Stimulated activated CD4-positive, alpha-beta T cell treated with anti-CD3 and anti-CD28 coated beads, Interleukin-4, amount 100 ng/mL, for 48 hours (primary cell): ENCODE data around the gene LRRN2.

Experiments used
- DNase-seq, 2 donors: peaks; one replicate each; pipeline ENCODE4 v3.0.0-alpha.2; 2020; ENCODE audit warnings: low read depth in 2 of 2

The LRRN2 gene

DNA sequence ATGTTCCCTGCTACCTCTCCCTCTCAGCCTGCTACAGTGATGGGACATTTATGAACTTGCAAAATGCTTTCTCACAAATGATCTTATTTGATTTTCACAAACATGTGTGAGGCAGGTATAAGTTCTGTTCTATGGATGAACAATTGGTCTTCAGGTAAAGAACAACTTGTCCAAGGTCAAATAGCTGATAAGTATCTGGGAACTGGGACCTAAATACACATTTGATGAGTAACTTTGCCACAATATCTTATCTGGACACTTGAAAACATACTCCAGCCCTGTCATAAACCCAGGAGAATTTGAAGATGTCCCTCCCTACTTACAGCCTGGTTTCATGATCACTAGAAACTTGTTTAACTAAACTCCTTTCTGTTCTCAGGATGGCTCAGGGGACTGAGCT is 23.0 kb downstream of the LRRN2 start:
- no peak for DNase-seq

DNA sequence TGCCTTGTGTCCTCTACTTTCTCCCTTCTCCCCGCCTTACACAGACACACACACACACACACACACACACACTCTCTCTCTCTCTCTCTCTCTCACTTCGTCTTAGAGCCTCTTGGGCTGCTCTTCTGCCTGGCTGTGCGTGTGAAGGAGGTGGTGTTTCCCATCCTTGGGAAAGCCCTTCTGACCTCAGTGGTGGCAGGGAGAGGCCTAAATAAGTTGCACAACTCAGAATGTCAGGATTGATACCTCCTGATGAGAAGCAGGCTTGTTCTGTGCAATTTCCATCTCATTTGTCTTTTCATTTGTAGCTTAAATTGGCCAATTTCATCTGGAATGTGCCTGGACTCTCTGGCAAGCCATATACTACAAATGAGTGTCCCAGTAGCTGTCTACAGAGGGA is 25.0 kb downstream of the LRRN2 start:
- no peak for DNase-seq

DNA sequence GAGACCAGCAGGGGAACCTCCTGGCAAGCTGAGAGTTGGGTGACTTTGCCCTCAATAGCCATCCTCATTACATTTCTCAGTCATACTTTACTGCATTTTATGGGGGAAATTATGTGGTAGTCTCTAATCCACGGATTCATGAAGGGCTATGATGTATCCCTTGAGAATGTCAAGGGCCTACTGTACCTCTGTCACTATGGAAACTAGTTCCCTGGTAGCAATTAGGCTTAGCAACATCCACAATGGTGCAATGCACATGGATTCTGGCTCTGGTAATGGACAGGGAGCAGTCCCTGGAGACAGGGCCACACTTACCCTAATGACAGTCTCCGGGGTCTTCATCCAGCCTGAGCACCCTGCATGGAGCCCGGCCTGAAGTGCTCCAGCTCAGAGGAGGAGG is 26.5 kb downstream of the LRRN2 start:
- DNase-seq = no peak

DNA sequence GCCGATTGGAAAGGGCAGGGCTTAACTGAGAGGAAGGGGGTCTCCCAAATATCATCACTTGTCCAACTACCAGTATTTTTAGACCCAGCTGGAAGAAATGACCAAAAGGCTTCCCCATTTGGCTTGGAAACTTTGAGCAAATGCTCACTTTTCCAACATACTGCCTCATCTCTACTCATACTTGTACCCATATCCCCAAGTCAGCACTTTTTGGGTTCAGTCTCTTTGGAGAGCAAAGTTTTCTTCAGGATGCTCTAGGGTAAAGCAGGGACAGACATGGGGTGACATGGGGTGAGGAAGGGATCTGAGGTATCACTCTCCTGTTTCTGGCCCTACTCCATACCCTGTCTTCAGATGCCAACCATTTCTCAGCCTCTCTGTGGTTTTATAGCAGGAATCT is 27.2 kb downstream of the LRRN2 start:
- DNase-seq = no peak

DNA sequence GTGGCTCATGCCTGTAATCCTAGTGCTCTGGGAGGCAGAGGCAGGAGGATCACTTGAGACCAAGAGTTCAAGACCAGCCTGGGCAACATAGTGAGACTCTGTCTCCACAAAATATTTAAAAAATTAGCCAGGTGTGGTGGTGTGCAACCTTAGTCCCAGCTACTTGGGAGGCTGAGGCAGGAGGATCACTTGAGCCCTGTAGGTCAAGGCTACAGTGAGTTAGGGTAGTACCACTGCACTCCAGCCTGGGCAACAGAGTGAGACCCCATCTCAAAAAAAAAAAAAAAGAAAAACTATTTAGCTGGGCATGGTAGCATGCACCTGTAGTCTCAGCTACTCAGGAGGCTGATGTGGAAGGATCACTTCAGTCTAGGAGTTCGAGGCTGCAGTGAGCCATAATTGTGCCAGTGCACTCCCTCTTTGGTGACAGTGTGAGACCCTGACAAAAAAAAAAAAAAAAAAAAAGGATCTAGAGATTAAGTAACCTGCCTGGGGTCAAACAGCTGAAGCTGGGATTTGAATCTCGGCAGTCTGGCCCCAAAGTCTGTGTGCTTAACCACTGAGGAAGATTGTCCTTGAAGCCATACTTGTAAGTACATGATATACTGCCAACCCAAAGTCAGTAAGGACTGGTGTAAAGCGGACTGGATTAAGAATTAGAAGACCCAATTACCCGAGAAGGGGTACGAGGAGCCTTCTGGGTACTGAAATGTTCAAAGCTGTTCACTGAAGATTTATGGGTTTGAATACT is 31.8 kb downstream of the LRRN2 start:
- no peak for DNase-seq

DNA sequence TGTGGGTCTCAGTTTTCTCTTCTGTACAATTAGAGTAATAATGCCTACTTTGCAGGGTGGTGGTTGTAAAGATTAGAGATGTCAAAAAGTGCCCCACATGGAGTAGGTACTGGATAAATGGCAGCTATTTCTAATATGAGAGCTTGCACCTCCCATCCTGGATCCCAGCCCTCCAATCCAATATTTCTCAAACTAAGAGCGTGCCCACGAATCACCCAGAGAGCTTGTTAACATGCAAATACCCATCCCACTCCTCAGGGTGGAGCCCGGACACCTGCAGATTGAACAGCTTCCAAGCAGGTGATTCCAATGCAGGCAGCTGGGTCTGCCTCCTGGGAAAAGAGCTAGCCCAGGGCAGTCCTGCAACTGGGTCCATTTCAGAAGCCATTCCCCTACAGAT is 33.0 kb downstream of the LRRN2 start:
- no peak for DNase-seq

DNA sequence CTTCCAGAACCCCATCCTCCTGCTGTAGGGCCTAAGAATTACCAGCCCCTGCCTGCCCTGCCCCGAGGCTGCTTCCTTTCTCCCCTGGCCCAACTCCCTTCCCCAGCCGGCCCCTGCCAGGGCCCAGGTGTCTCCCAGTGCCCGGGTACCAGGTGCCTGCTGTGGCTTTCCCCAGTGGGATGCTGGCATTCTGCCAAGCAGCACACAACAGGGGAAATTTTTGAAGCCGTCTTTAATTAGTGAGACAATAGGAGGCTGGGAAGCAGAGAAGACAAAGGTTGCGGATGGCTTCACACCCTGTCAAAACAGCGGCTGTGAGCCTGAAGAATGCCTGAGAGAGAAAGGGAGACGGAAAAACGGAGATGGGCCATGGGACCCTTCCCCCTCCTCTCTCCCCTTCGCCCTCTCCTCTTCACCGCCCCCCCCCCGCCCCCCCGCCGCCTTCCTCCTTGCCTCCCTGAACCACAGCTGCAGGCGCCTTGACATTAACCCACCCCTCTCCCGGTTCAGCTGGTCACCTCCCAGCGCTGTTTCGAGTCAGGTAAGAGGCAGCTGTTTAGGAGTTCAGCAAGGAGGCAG is 33.6 kb downstream of the LRRN2 start:
- DNase-seq = no peak

DNA sequence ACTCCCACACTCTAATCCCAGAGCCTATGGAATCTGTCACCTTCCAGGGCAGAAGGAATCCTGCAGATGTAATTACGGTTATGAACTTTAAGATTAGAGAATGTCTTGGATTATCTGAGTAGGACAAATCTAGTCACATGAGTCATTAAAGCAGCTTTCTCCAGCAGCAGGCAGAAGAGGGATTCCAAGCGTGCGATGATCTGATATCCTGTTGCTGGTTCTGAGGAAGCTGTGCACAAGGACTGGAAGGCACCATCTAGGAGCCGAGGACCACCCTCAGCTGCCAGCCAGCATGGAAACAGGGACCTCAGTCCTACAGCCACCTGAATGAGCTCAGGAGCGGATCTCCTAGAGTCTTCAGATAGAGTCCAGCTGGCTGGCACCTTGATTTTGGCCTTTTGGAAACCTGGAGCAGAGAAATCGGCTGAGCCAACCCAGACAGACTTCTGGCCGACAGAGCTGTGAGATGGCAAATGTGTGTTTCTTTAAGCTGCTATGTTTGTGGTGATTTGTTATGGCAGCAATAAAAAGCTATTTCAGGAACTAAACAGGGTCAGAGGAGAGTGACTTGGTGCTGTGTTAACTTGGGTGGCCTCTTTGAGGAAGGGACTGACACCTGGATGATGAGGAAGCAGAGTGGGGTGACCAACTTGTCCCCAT is 34.5 kb downstream of the LRRN2 start:
- DNase-seq = no peak

DNA sequence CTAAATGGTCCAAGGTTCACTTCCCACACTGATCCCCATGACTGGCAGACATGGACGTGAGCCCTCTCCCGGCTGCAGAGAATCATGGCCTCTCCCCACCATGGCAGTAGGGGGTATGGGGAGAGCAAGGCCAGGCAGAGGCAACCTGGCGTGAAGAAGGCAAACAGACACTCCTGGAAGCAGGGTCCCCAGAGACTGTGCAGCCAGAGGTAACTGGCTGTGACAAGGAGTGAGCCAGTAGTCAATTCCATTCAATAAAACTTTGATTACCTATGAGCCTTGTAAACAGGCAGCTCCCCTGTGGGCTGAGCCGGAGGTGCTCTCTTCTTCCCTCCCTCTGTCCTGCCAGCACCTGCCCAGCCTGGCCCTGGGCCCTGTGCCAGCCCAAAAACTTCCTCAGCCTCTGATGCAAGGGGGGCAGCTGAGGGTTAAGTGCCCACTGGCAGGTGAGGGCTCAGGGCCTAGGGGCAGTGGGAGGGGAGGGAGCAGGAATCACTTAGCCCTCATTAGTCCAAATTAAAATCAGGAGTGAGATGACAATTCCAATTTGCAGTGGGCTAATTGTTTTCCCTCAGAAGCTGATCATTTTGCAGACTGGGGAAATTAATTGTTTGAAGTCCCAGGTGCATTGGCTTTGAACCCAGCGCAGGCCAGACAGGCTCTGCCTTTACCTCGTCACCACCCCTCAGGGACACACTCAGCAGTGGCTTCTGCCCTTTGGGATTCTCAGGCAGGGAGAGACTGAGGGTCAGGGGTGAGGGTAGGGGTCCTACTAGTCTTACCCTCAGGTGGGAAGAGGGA is 35.6 kb downstream of the LRRN2 start:
- DNase-seq = no peak

DNA sequence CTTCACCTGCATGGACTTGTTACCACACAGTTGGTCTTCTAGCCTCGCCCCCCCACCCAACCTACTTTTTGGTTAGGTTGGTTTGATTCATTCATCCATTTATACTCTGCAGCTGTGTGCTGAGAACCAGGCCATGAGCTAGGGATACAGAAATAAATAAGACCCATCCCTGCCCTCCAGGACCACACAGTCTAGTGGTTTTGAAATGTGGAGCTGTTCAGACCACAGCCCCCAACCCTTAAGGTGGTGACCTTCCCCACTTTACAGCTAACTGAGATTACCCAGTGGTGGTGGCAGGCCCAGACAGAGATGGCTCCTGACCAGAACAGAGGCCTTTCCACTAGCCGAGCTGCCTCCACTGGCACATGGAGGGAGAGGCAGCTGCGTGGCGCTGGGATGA is 37.0 kb downstream of the LRRN2 start:
- DNase-seq = no peak

DNA sequence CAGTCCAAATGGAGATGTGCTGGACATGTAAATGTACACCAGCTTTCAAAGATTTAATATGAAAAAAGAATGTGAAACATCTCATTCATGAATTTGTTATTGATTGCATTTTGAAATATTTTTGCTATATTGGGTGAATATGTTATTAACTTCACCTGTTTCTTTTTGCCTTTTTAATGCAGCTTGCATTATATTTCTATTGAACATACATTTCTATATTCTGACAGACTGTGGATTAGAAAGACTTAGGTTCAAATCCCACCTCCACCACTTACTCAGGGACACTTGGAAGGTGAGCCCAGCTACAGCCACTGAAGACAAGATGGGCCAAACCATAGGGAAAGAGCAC is 37.8 kb downstream of the LRRN2 start:
- DNase-seq = no peak

DNA sequence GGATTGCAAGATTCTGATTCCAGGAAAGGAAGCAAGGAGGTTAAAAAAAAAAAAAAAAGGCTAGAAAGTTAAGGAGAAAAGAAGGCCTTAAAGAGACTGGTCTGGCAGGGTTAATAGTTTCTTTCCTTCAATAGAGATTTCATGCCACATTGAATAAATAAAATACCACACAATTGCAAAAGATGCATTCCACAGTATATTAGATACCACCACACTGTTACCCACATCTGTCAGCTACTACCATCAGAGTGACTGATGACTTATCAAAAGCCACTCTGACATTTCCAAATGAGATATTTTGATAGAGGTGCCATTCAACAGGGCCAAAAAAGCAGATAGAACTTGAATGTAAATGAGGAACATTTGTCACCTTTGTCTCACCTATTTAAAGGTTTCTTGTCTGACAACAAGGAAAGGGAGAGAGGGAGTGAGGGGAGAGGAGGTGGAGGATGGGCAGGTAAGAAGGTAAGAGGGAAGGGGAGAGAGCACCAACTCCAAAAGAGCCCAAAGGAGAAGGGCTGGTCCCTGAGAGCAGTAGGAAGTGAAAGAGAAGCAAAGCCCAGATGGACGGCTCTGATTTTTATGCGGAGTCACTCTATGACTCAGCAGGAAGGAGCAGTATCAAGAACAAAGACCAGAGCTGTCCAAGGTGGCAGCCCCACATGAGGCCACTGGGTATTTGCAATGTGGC is 38.3 kb downstream of the LRRN2 start:
- DNase-seq = no peak

DNA sequence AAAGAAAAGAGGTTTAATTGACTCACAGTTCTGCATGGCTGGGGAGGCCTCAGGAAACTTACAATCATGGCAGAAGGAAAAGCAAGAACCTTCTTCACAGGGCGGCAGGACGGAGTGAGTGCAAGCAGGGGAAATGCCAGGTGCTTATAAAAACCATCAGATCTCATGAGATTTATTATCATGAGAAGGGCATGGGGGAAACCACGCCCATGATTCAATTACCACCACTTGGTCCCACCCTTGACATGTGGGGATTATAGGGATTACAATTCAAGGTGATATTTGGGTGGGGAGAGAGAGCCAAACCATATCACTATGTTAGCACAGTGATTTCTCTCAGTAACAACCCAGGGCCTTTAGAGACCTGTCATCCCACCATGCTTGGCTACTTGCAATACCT is 39.9 kb downstream of the LRRN2 start:
- DNase-seq = no peak

DNA sequence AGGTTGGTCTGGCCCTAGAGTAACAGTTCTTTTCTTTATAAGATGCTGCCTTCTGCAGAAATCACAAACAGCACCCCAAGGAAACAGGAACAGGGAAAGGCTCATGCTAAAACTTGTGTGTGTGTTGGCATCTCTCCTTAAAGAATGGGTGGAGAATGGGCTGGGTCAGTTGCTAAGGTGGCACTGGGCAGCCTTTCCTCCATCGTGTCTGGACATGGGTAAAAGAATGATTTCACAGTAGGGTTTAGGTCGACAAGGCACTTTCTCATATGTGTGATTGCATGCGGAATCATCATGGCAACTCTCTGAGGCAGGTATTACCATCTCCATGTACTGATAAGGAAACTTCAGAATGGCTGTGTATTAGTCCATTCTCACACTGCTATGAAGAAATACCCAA is 40.3 kb downstream of the LRRN2 start:
- DNase-seq = no peak

DNA sequence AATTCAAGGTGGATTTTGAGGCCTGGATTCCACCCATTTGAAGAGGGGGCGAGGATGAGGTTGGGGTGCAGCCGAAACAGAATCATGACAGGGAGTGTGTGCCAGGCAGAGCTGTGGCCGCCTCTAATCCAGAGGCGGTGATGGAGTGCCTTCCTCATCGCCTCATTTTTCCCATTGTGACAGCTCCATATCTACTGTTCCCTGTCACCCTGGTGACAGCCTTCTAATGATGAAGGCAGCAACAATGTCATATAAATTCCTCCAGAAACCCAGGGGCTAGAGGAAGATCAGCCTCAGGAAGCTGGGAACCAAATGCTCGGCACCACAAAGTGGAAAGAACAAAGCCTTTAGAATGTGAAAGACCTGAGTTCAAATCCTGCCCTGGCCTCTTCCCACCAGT is 42.0 kb downstream of the LRRN2 start:
- no peak for DNase-seq

DNA sequence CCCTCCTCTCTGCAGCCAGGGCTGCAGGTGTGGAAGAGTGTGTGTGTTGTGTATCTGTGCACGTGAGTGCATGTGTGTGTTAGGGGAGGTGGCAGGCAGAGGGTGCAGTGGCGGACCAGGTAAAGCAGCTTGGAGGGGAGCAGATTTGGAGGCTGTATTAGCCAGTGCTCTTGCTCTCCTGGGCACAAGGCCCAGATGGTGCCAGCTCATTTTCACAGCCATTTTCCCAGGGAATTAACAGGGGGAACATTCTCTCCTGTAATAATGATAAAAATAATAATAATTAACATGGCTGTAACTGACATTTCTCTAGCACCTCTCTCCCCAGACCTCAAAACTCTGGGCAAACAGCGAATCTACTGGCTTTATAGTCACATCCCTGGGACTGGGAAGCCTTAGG is 43.6 kb downstream of the LRRN2 start:
- DNase-seq = no peak

DNA sequence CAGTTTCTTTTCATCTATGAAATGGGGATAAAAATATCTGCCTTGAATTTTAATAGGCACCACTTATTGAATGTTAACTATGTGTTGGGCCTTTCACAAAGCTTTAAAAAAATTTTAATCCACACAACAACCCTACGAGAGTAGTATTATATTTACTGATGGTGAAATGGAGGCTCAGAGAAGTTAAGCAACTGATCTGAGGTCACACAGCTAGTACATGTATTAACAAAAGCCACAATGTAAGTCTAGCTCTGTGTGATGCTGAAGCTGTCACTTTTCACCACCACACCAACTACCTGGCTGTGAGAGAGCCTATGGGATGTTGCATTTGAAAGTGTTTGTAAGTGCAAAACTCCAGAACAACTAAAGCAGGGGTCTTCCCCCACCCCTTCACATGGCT is 44.1 kb downstream of the LRRN2 start:
- no peak for DNase-seq

DNA sequence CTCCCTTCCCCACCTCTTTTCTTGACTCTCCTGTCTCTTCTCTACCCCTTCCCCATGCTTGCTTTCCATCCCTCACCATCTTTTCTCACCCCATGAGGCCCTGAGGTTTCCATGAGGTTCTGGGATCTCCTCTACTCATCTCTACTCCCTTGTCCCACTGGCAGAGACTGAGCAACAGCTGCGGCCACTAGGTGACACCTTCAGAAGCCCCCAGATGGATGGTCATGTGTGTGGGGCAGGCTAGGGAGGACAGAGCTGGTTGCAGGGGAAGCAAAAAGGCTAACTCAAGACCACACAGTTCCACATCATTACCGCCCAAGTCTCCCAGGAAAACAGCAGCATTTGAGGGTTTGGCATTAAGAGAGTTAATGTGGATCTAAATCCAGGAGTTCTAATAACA is 45.0 kb downstream of the LRRN2 start:
- DNase-seq = no peak

DNA sequence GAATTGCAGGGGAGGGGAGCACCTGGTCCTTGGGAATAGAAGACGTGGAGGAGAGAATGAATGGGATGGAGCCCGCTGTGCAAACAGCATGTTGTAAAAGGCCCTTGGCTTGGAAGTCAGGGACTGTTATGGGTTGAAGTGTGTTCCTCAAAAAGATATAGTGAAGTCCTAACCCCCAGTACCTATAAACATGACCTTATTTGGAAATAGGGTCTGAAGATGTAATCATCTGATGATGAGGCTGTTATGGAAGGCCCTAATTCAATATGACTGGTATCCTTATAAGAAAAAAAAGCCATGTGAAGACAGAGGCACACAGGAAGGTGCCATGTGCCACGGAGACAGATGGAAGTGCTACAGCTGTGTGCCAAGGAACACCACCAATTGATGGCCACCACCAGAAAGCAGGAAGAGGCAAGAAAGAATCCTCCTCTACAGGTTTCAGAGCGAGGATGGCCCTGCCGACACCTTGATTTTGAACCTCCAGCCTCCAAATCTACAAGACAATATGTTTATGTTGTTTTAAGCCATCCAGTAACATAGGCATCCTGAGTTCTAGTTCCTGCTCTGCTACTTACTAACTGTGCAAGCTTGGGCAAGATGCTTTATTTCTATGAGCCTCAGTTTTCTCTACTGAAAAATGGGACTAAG is 51.2 kb downstream of the LRRN2 start:
- DNase-seq = no peak

DNA sequence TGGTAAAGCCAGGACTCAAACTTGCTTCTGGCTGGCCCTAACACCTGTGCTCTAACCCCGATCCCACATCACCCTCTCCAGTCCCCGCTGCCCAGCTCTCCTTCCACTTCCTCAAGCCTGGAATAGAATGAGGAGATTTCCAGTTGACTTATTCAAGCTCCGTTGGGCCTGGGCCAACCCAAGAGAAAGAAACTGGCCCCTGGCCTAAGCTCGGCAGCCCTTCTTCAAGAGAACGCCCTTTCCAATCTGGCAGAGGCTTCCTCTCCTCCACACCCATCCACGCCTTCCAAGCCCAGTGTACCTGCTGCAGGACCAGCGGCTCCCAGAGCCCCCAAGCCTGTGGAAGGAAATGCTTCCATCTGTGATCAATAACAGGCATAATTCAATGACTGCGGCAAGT is 51.9 kb downstream of the LRRN2 start:
- DNase-seq = no peak

DNA sequence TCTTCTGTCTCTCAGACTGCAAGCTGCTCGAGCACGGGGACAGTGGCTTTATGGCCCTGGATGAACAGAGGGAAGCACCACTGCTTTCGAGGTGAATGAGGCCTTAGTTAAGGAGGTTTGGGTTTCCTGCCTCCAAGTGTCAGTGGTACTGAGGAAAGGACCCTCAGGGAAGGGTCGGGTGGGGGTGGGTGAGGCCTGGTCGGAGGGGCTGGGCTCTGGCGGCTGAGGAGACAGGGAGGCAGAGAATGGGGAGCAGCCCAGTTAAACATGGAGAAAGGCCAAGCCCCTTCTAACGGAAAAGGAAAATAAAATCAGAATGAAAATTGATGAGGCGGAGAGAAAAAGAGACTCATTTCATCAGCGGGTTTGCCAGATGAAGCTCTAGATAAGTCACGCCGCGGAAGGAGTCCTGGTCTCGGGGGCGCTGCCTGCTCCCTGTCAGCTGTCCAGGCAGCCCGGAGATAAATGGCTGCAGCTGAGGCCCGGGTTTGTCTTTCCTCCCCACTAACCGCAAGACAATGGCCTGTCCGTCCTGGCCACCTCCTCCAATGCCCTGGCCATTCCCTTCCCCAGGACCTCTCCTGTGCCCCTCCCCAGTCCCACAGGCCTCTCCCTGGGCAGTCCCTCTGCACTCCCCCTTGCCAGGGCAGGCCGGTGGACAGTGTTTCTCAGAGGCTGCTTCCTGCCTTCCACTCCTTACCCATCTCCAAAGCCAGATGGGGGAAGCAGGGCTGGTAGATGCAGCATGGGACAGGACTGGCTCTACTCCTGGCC is 55.2 kb downstream of the LRRN2 start:
- DNase-seq = no peak
